BLaER1 (cell line): ENCODE data around the gene BLOC1S3.
A peak's percentile ranks its signal among the peaks of the same experiment; 100 is the strongest.

Source experiments
- H3K27ac ChIP-seq: shearing (Covaris generic); formaldehyde crosslinking; 2 replicates; pipeline ENCODE4 v1.8.1; 2022
- H3K27me3 ChIP-seq: shearing (Covaris generic); formaldehyde crosslinking; 2 replicates; pipeline ENCODE4 v1.8.1; 2022
- H3K36me3 ChIP-seq: shearing (Covaris generic); formaldehyde crosslinking; 2 replicates; pipeline ENCODE4 v1.8.1; 2022
- H3K4me1 ChIP-seq: shearing (Covaris generic); formaldehyde crosslinking; 2 replicates; pipeline ENCODE4 v1.8.1; 2022
- H3K4me2 ChIP-seq: shearing (Covaris generic); formaldehyde crosslinking; 2 replicates; pipeline ENCODE4 v1.8.1; 2022
- H3K4me3 ChIP-seq: shearing (Covaris generic); formaldehyde crosslinking; 2 replicates; pipeline ENCODE4 v1.8.1; 2022
- H3K9ac ChIP-seq: shearing (Covaris generic); formaldehyde crosslinking; 2 replicates; pipeline ENCODE4 v1.8.1; 2022
- H3K9me3 ChIP-seq: shearing (Covaris generic); formaldehyde crosslinking; 2 replicates; pipeline ENCODE4 v1.8.1; 2022
- H4K20me1 ChIP-seq: shearing (Covaris generic); formaldehyde crosslinking; 2 replicates; pipeline ENCODE4 v1.8.1; 2022
- Cebpa-rat ChIP-seq: shearing (Covaris generic); IDR thresholded peaks from 2 replicates; pipeline ENCODE4 v1.8.1; 2022

The BLOC1S3 gene

GRCh38 chr19:45169602-45170001 is 9.0 kb upstream of the BLOC1S3 start:
- no peak for TF ChIP-seq Cebpa-rat
- no peak overlapping the region for H3K4me3 ChIP-seq
- peak overlapping the region; percentile 93 for H3K4me2 ChIP-seq
- H4K20me1 ChIP-seq: no peaks in the 10 kb centered on the region
- 0 out of 2 replicates have a peak overlapping the region, but pooled peaks have one; percentile 29 for H3K9ac ChIP-seq
- peaks cover 16% of the 10 kb centered on the region; the same call in 1 of the 2 replicates for H3K36me3 ChIP-seq
- H3K9me3 ChIP-seq: no peaks in the 10 kb centered on the region
- peak overlapping the region; percentile 57; the same call in 1 of the 2 replicates for H3K27ac ChIP-seq
- no peaks in the 10 kb centered on the region for H3K27me3 ChIP-seq
- peaks cover 99% of the 10 kb centered on the region for H3K4me1 ChIP-seq

DNA sequence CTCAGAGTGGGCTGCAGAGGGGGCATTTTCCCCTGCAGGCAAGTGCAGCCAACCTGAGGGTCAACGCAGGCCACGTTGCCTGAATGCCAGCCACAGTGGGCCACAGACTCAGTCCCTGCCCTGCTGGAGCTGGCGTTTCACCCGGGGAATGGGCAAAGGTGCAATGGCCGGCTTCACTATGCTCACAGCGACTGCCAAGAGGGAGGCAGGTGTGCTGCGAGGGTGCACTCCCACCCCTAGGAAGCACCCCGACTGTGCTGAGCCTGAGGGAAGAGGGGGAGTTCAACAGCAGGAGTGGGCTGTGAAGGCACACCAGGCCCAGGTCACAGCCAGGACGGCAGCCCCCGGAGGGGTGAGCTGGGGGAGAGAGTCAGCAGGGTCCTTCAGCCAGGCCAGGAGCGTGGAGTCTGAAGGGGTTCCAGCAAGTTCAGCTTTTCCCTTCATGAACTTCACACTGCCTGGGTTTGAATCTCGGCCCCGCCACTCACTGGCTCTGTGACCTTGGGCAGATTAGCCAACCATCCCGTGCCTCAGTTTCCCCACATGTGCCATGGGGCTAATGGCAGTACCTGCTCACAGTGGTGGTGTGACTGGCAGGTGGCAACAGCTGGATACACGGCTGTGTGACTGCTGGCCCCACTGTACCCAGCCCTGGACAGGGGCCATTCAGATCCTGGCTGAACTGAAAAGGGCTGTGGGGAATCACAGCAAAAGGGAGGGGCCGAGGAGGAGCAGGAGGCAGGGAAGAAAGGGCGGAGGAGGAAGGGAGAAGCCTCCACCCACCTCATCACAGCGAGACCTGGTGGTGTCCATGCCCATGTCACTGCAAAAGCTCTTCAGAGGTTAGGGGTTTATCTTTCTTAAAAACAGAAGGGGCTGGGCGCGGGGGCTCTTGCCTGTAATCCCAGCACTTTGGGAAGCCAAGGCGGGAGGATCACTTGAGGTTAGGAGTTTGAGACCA is 8.2 kb upstream of the BLOC1S3 start:
- Histone ChIP-seq H3K36me3 (peaks cover 16% of the 10 kb centered on the region; the same call in 1 of the 2 replicates), H3K9ac (peak overlapping the region; percentile 70; the same call in 1 of the 2 replicates), H3K9me3 (no peaks in the 10 kb centered on the region), H3K4me1 (peaks cover 93% of the 10 kb centered on the region), H3K27me3 (no peaks in the 10 kb centered on the region), H4K20me1 (no peaks in the 10 kb centered on the region), H3K4me3 (no peak overlapping the region), H3K27ac (peak overlapping the region; percentile 57), H3K4me2 (peak overlapping the region; percentile 93)
- TF ChIP-seq Cebpa-rat: no peak

GRCh38 chr19:45171211-45171623 is 7.4 kb upstream of the BLOC1S3 start:
- peaks cover 93% of the 10 kb centered on the region for H3K4me1 ChIP-seq
- no peak for TF ChIP-seq Cebpa-rat
- no peaks in the 10 kb centered on the region for H3K9me3 ChIP-seq
- peak overlapping the region; percentile 93 for H3K4me2 ChIP-seq
- H4K20me1 ChIP-seq: no peaks in the 10 kb centered on the region
- H3K9ac ChIP-seq: peak overlapping the region; percentile 70; the same call in 1 of the 2 replicates
- H3K36me3 ChIP-seq: peaks cover 16% of the 10 kb centered on the region; the same call in 1 of the 2 replicates
- no peaks in the 10 kb centered on the region for H3K27me3 ChIP-seq
- peak overlapping the region; percentile 9; the same call in 1 of the 2 replicates for H3K4me3 ChIP-seq
- peak overlapping the region; percentile 57 for H3K27ac ChIP-seq

DNA sequence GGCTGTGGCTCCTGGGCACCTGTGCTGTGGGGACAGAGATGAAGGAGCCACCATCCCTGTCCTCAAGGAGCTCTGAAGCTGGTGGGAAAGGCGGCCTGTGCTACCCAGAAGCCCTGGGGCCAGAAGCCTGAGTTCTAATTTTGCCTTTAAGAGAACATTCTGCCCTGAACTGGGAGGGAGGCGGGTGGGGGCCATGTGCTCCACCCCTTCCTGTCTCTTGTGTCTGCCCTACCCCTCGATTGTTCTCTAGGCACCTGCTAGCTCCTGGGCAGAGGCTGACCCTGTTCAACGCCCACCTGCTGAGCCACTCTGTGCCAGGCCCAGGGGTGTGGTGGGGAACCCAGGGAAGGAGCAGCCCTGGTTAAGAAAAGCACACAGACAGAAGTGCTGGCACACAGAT is 6.4 kb upstream of the BLOC1S3 start:
- H3K4me1 ChIP-seq: peaks cover 93% of the 10 kb centered on the region
- H3K9me3 ChIP-seq: no peaks in the 10 kb centered on the region
- peaks cover 16% of the 10 kb centered on the region; the same call in 1 of the 2 replicates for H3K36me3 ChIP-seq
- no peaks in the 10 kb centered on the region for H3K27me3 ChIP-seq
- H3K9ac ChIP-seq: peak overlapping the region; percentile 71
- peak overlapping the region; percentile 93 for H3K4me2 ChIP-seq
- peak overlapping the region; percentile 44 for H3K4me3 ChIP-seq
- no peaks in the 10 kb centered on the region for H4K20me1 ChIP-seq
- no peak for TF ChIP-seq Cebpa-rat
- peak overlapping the region; percentile 80 for H3K27ac ChIP-seq

- Histone ChIP-seq H3K9me3 (no peaks in the 10 kb centered on the region), H3K9ac (peak overlapping the region; percentile 71), H3K4me3 (peak overlapping the region; percentile 44), H3K36me3 (peaks cover 16% of the 10 kb centered on the region; the same call in 1 of the 2 replicates), H3K4me2 (peak overlapping the region; percentile 93), H3K4me1 (peaks cover 92% of the 10 kb centered on the region), H4K20me1 (no peaks in the 10 kb centered on the region), H3K27ac (peak overlapping the region; percentile 80), H3K27me3 (no peaks in the 10 kb centered on the region)
- no peak for TF ChIP-seq Cebpa-rat
Measured at GRCh38 chr19:45172611-45173208, 5.9 kb upstream of the BLOC1S3 start.

DNA sequence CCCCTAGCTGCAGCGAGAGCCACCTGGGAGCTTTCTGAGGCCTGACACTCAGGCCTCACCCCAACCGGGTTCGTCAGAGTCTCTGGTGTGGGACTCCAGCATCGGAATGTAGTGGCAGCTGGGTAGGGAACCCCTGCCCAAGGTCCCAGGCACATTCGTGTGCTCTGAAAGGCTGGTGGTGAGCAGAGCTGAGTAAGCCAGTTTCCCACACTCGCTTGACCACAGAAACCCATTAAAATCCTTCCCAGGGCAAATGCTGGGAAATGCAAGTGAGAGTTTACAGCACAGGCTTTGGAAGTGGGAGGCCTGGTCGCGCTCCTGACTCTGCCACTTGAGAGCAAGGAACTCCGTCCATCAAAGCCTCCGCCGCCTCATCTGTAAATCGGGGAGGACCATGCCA is 4.8 kb upstream of the BLOC1S3 start:
- Histone ChIP-seq H3K4me3 (peak overlapping the region; percentile 31; the same call in 1 of the 2 replicates), H3K4me1 (peaks cover 81% of the 10 kb centered on the region), H3K4me2 (peak overlapping the region; percentile 93), H3K27me3 (no peaks in the 10 kb centered on the region), H3K27ac (peak overlapping the region; percentile 82), H3K36me3 (peaks cover 15% of the 10 kb centered on the region; the same call in 1 of the 2 replicates), H4K20me1 (peaks cover under 1% of the 10 kb centered on the region; the same call in 1 of the 2 replicates), H3K9me3 (no peaks in the 10 kb centered on the region), H3K9ac (peak overlapping the region; percentile 73)
- TF ChIP-seq Cebpa-rat: no peak

DNA sequence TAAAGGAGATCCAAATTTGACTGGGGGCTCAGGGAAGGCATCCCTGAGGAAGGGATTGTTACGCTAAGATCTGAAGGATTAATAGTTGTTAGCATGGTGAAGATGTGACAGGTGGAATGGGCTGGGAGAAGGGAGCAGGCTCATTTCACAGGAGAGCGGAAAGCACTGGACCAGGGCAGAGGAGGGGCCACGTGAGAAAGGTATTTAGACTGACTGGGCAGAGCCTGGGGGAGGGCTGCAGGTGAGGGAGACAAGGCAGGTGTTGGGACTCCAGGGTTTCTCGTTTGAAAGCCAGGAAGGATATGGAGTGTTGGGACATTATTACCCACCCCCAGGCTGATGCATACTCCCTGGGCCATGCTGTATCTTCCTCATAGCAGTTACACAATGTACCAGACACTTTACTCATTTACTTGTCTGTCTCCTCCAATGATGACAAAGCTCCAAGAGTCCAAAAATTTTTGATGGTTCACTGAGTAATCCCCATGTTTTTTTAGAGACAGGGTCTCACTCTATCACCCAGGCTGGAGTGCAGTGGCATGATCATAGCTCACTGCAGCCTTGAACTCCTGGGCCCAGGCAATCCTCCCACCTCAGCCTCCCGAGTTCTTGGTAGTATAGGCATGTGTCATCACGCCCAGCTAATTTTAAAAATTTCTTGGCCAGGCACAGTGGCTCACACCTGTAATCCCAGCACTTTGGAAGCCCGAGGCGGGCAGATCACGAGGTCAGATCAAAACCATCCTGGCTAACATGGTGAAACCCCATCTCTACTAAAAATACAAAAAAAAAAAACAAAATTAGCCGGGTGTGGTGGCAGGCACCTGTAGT is 2.9 kb upstream of the BLOC1S3 start:
- H3K9me3 ChIP-seq: no peaks in the 10 kb centered on the region
- peaks cover 76% of the 10 kb centered on the region for H3K4me1 ChIP-seq
- H3K36me3 ChIP-seq: peaks cover 2% of the 10 kb centered on the region; the same call in 1 of the 2 replicates

DNA sequence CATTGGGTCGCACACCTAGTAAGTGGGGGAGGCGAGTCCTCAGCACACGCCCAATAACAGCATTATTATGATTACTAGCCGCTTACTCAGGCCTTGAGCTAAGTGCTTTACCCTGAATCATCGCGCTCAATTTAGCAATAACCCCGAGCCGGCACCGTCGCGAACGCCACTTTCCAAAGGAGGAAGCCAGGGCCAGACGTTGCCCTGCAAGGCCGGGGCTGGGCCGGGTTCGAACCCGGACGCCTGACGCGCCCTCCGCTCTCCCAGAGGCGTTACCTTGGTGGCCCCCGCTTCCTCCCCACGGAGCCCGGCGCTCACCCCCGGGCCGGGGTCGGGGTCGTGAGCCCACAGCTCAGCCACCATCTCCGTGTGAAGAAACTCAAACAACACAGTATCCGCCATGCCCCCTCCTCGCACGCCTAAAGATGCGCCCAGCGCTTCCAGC is 745 bp upstream of the BLOC1S3 start, which contains the start of gene TRAPPC6A:
Gene TRAPPC6A, minus strand, starts transcription at position 421 of the 445 bp plus-strand sequence. Its CDS starts 19 bp downstream, at position 402.
- peaks cover 35% of the 10 kb centered on the region for H4K20me1 ChIP-seq
- no peaks in the 10 kb centered on the region for H3K9me3 ChIP-seq
- H3K9ac ChIP-seq: peak within 1 kb of the TSS; percentile 92
- peak within 1 kb of the TSS; percentile 84 for H3K27ac ChIP-seq
- H3K36me3 ChIP-seq: peaks cover 18% of the 10 kb centered on the region; the same call in 1 of the 2 replicates
- no peak for TF ChIP-seq Cebpa-rat
- no peaks in the 10 kb centered on the region for H3K27me3 ChIP-seq
- H3K4me2 ChIP-seq: peak within 1 kb of the TSS; percentile 99
- peak within 1 kb of the TSS; percentile 83 for H3K4me3 ChIP-seq
- H3K4me1 ChIP-seq: peaks cover 66% of the 10 kb centered on the region

More for the DNA sequence above, 2.9 kb upstream of the BLOC1S3 start:
- Histone ChIP-seq H3K27me3 (no peaks in the 10 kb centered on the region), H3K27ac (no peak overlapping the region), H4K20me1 (peaks cover 19% of the 10 kb centered on the region), H3K4me2 (no peak overlapping the region), H3K4me3 (no peak overlapping the region), H3K9ac (no peak overlapping the region)
- no peak for TF ChIP-seq Cebpa-rat
